HCT116 (cell line): Measurements from ENCODE around the gene NFASC. TPM values are rescaled to one million over a fixed set of nuclear protein-coding genes. Genes with fewer than 3 reads are reported as not detected.

ENCODE experiments used
- ATAC-seq: fragments of 200-7000 bp; cut with Tn5 transposase; 2 replicates; pipeline ENCODE4 v1.9.1; 2020; ENCODE audit warnings: mild to moderate bottlenecking, moderate library complexity
- BruUV-seq: library from RNA; stranded (reverse); fragments of 400-500 nt; replicated peaks from 2 replicates; lab custom pipeline; 2021; lab: Mats Ljungman, UMichigan
- CTCF ChIA-PET: fragments of 300-600 bp; sonication (Branson Sonifier 250); formaldehyde crosslinking; loops from one replicate; lab custom pipeline; 2021; ENCODE audit warnings: antibody characterized with exemption; lab: Charles Lee
- POLR2A ChIA-PET: fragments of 300-600, 350-600 bp; sonication (Branson Sonifier 250); formaldehyde crosslinking; loops from one replicate; lab custom pipeline; 2021; ENCODE audit warnings: antibody characterized with exemption; lab: Charles Lee
- RAD21 ChIA-PET, 2 experiments: fragments of 300-600 bp; sonication (Branson Sonifier 250); formaldehyde crosslinking; loops; one replicate each; lab custom pipeline; 2023; ENCODE audit warnings: low total read pairs in 2 of 2; ENCODE audit not compliant: uncharacterized antibody in 2 of 2, unreplicated experiment in 2 of 2, low non-redundant PET in 1 of 2; lab: Charles Lee
- DNase-seq: peaks from one replicate; pipeline ENCODE4 v3.0.0-alpha.2; 2010; ENCODE audit warnings: low read depth, low spot score
- H2AFZ ChIP-seq: fragments of 200-600 bp; shearing (Covaris generic), sonication (generic); 2 replicates; pipeline ENCODE4 v1.6.1; 2017; ENCODE audit warnings: low read depth, mixed run types, mixed read lengths, antibody characterized with exemption, low read length; ENCODE audit not compliant: poor library complexity, severe bottlenecking
- H3K27ac ChIP-seq: 2 replicates; pipeline ENCODE4 v1.5.1; 2012; ENCODE audit warnings: low read depth, low read length
- H3K27me3 ChIP-seq: fragments of 200-600 bp; sonication (generic); 2 replicates; pipeline ENCODE4 v1.6.1; 2016; ENCODE audit warnings: mixed run types, low read length, mixed read lengths; ENCODE audit not compliant: insufficient read depth
- H3K36me3 ChIP-seq, 2 experiments: fragments of 200-500 bp in 1 of 2; fragments of 200-600 bp in 1 of 2; sonication (Bioruptor generic) in 1 of 2; sonication (generic) in 1 of 2; 2 replicates each; pipeline versions ENCODE4 v1.5.1 to v1.6.1; 2014 to 2016; ENCODE audit warnings: low read length in 2 of 2, inconsistent platforms in 1 of 2, mixed read lengths in 1 of 2, mixed run types in 1 of 2; ENCODE audit not compliant: insufficient read depth in 2 of 2, control insufficient read depth in 1 of 2
- H3K4me1 ChIP-seq, 2 experiments: fragments of 200-600 bp in 1 of 2; sonication (generic) in 1 of 2; 2 replicates each; pipeline versions ENCODE4 v1.5.1 to v1.6.1; 2012 to 2017; ENCODE audit warnings: low read length in 2 of 2, inconsistent platforms in 1 of 2, mild to moderate bottlenecking in 1 of 2, mixed read lengths in 1 of 2, mixed run types in 1 of 2, moderate library complexity in 1 of 2; ENCODE audit not compliant: insufficient read depth in 2 of 2, control insufficient read depth in 1 of 2
- H3K4me2 ChIP-seq: fragments of 200-600 bp; sonication (generic); 2 replicates; pipeline ENCODE4 v1.6.1; 2017; ENCODE audit warnings: mixed run types, low read length, mixed read lengths
- H3K4me3 ChIP-seq, 2 experiments: fragments of 200-600 bp in 1 of 2; sonication (generic) in 1 of 2; replicated peaks in 1 of 2; 2 replicates each; pipeline ENCODE4 v1.5.1; 2011 to 2016; ENCODE audit warnings: low read length in 2 of 2, control low read depth in 1 of 2, low read depth in 1 of 2, mild to moderate bottlenecking in 1 of 2, mixed read lengths in 1 of 2, mixed run types in 1 of 2
- H3K79me2 ChIP-seq: fragments of 200-600 bp; sonication (generic); 2 replicates; pipeline ENCODE4 v1.6.1; 2017; ENCODE audit warnings: mild to moderate bottlenecking, mixed run types, low read length, moderate library complexity, mixed read lengths; ENCODE audit not compliant: insufficient read depth
- H3K9ac ChIP-seq: fragments of 200-600 bp; sonication (generic); 2 replicates; pipeline ENCODE4 v1.6.1; 2016; ENCODE audit warnings: low read length, mixed read lengths
- H3K9me2 ChIP-seq: fragments of 200-600 bp; sonication (generic), shearing (Covaris generic); 2 replicates; pipeline ENCODE4 v1.6.1; 2017; ENCODE audit warnings: mixed run types, mild to moderate bottlenecking, moderate library complexity; ENCODE audit not compliant: insufficient read depth
- H3K9me3 ChIP-seq, 2 experiments: fragments of 200-500 bp in 1 of 2; fragments of 200-600 bp in 1 of 2; sonication (Bioruptor generic) in 1 of 2; sonication (generic) in 1 of 2; 2 replicates each; pipeline ENCODE4 v1.6.1; 2014 to 2017; ENCODE audit warnings: low read length in 2 of 2, mixed read lengths in 2 of 2, inconsistent platforms in 1 of 2, low read depth in 1 of 2, mild to moderate bottlenecking in 1 of 2, mixed run types in 1 of 2, moderate library complexity in 1 of 2; ENCODE audit not compliant: control insufficient read depth in 1 of 2, insufficient read depth in 1 of 2
- H4K20me1 ChIP-seq: fragments of 200-600 bp; sonication (generic), shearing (Covaris generic); 2 replicates; pipeline ENCODE4 v1.6.1; 2017; ENCODE audit warnings: mixed run types, mild to moderate bottlenecking, moderate library complexity; ENCODE audit not compliant: insufficient read depth
- CBX3 ChIP-seq: IDR thresholded peaks from 2 replicates; pipeline ENCODE4 v1.6.1; 2012; ENCODE audit warnings: low read depth
- CEBPB ChIP-seq: IDR thresholded peaks from 2 replicates; pipeline ENCODE4 v1.6.1; 2012; ENCODE audit warnings: low read depth
- EGR1 ChIP-seq: IDR thresholded peaks from 2 replicates; pipeline ENCODE4 v1.6.1; 2012; ENCODE audit warnings: low read depth
- ELF1 ChIP-seq: IDR thresholded peaks from 2 replicates; pipeline ENCODE4 v1.6.1; 2012; ENCODE audit warnings: low read depth, borderline replicate concordance
- EZH2 ChIP-seq: fragments of 200-600 bp; sonication (generic); IDR thresholded peaks from 2 replicates; pipeline ENCODE4 v1.6.1; 2017; ENCODE audit warnings: antibody characterized with exemption, mixed run types
- EZH2phosphoT487 ChIP-seq: fragments of 200-600 bp; IDR thresholded peaks from 2 replicates; pipeline ENCODE4 v1.6.1; 2018; ENCODE audit warnings: antibody characterized with exemption, borderline replicate concordance
- FOSL1 ChIP-seq: IDR thresholded peaks from 2 replicates; pipeline ENCODE4 v1.6.1; 2012; ENCODE audit warnings: low read depth
- JUND ChIP-seq: IDR thresholded peaks from 2 replicates; pipeline ENCODE4 v1.6.1; 2012
- POLR2AphosphoS5 ChIP-seq: IDR thresholded peaks from 2 replicates; pipeline ENCODE4 v1.6.1; 2011; ENCODE audit warnings: mild to moderate bottlenecking, low read depth, low read length, moderate library complexity
- RAD21 ChIP-seq: IDR thresholded peaks from 2 replicates; pipeline ENCODE4 v1.6.1; 2012; ENCODE audit warnings: low read depth, mild to moderate bottlenecking
- SIN3A ChIP-seq: IDR thresholded peaks from 2 replicates; pipeline ENCODE4 v1.6.1; 2012; ENCODE audit warnings: low read depth
- SRF ChIP-seq: IDR thresholded peaks from 2 replicates; pipeline ENCODE4 v1.6.1; 2012; ENCODE audit warnings: low read depth
- TCF7L2 ChIP-seq: IDR thresholded peaks from 2 replicates; pipeline ENCODE4 v1.7.0; 2011; ENCODE audit warnings: borderline replicate concordance, inconsistent platforms; ENCODE audit not compliant: insufficient read depth, insufficient read length; ENCODE audit errors: extremely low read depth
- YY1 ChIP-seq: IDR thresholded peaks from 2 replicates; pipeline ENCODE4 v1.6.1; 2011; ENCODE audit warnings: low read length, low read depth, moderate library complexity, mild to moderate bottlenecking; ENCODE audit not compliant: insufficient replicate concordance; ENCODE audit errors: extremely low read depth
- ZFX ChIP-seq: fragments of 450-650 bp; IDR thresholded peaks from 2 replicates; pipeline ENCODE4 v1.6.1; 2017
- intact Hi-C: fragments of 100-400 bp; cut with micrococcal nuclease; formaldehyde crosslinking; loops from 2 replicates; pipeline ENCODE4 v1.10.0; 2022
- total RNA-seq: library from RNA; stranded (reverse); gene quantifications from one replicate; pipeline ENCODE4 v1.2.1, GENCODE V29; 2021; ENCODE audit not compliant: unreplicated experiment
- TF ChIP-seq, protein P1 (sequence below): IDR thresholded peaks from 2 replicates; pipeline ENCODE4 v1.6.1; 2012
- TF ChIP-seq, protein P2 (sequence below), 3 experiments: fragments of 200-600 bp in 1 of 3; sonication (generic) in 1 of 3; IDR thresholded peaks in 2 of 3; conservative IDR thresholded peaks in 1 of 3; 2 replicates each; pipeline ENCODE4 v1.5.1; 2012 to 2017; ENCODE audit warnings: low read depth in 2 of 3, low read length in 2 of 3, antibody characterized with exemption in 1 of 3, borderline replicate concordance in 1 of 3, control low read depth in 1 of 3, mild to moderate bottlenecking in 1 of 3, mixed read lengths in 1 of 3, mixed run types in 1 of 3, moderate library complexity in 1 of 3; ENCODE audit not compliant: insufficient read depth in 1 of 3
- TF ChIP-seq, protein P3 (sequence below): IDR thresholded peaks from 2 replicates; pipeline ENCODE4 v1.6.1; 2012; ENCODE audit warnings: low read depth
- TF ChIP-seq, protein P4 (sequence below): IDR thresholded peaks from 2 replicates; pipeline ENCODE4 v1.6.1; 2012
- TF ChIP-seq, protein P5 (sequence below): IDR thresholded peaks from 2 replicates; pipeline ENCODE4 v1.6.1; 2011; ENCODE audit warnings: mild to moderate bottlenecking, low read length, moderate library complexity; ENCODE audit not compliant: insufficient replicate concordance; ENCODE audit errors: extremely low read depth

The NFASC gene
- total RNA-seq, 1 experiment from 2014 or later: 0.57 TPM

DNA sequence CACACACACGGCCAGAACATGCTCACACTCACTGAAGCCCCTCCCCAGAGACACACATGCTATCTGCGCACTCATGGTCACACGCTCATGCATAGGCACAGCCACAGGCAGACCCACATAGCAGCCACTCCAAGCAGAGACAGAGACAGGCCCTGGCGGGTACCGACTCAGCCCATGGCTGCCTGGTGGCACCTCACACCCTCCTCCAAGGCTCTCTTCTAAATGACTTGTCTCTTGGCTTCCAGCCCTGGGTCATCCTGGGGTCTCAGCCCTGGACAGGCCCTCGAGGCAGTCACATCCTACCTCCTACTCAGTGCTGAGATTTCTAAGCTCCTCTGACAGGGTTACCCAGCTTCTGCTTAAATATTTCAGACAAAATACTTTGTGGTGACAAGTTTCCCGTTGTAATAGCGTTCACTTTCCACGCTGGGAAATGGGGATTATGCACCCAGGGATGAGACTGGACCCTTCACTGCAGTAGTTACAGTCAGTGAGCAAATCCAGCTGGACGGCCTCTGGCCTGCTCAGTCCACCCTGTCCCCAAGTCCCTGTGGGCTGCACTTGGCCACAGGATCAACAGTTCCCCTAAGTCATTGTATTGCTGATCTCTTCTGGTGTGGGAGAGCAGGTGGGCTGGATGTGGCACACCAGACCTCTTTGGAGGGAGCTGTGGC, 2.9 kb upstream of the NFASC start:
- no peak overlapping the region for H3K27ac ChIP-seq
- no peak overlapping the region for H3K9ac ChIP-seq
- no peaks in the 10 kb centered on the region for H3K9me2 ChIP-seq
- H3K9me3 ChIP-seq: no peaks in the 10 kb centered on the region
- H4K20me1 ChIP-seq: no peaks in the 10 kb centered on the region
- no peaks in the 10 kb centered on the region for H3K36me3 ChIP-seq
- CTCF ChIA-PET: no interaction called here
- no peak for TF ChIP-seq YY1
- no peak for TF ChIP-seq EZH2phosphoT487
- TF ChIP-seq SIN3A: no peak
- TF ChIP-seq, protein P1, sequence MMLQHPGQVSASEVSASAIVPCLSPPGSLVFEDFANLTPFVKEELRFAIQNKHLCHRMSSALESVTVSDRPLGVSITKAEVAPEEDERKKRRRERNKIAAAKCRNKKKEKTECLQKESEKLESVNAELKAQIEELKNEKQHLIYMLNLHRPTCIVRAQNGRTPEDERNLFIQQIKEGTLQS: no peak
- no peak for TF ChIP-seq RAD21
- no peak for TF ChIP-seq CBX3
- TF ChIP-seq EZH2: no peak
- no peak for TF ChIP-seq TCF7L2
- no peak for TF ChIP-seq POLR2AphosphoS5
- no peak for TF ChIP-seq SRF
- TF ChIP-seq CEBPB: no peak
- no peak for TF ChIP-seq FOSL1
- TF ChIP-seq, protein P2, sequence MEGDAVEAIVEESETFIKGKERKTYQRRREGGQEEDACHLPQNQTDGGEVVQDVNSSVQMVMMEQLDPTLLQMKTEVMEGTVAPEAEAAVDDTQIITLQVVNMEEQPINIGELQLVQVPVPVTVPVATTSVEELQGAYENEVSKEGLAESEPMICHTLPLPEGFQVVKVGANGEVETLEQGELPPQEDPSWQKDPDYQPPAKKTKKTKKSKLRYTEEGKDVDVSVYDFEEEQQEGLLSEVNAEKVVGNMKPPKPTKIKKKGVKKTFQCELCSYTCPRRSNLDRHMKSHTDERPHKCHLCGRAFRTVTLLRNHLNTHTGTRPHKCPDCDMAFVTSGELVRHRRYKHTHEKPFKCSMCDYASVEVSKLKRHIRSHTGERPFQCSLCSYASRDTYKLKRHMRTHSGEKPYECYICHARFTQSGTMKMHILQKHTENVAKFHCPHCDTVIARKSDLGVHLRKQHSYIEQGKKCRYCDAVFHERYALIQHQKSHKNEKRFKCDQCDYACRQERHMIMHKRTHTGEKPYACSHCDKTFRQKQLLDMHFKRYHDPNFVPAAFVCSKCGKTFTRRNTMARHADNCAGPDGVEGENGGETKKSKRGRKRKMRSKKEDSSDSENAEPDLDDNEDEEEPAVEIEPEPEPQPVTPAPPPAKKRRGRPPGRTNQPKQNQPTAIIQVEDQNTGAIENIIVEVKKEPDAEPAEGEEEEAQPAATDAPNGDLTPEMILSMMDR (IDR thresholded peaks at IDR 0.05 in 2 of 3, conservative IDR thresholded peaks at IDR 0.05 in 1 of 3; ENCODE audit: borderline replicate concordance in 1 of 3, insufficient read depth in 1 of 3, low read depth in 2 of 3, low read length in 2 of 3): no peak
- no peak for TF ChIP-seq ZFX
- TF ChIP-seq ELF1: no peak
- TF ChIP-seq, protein P3, sequence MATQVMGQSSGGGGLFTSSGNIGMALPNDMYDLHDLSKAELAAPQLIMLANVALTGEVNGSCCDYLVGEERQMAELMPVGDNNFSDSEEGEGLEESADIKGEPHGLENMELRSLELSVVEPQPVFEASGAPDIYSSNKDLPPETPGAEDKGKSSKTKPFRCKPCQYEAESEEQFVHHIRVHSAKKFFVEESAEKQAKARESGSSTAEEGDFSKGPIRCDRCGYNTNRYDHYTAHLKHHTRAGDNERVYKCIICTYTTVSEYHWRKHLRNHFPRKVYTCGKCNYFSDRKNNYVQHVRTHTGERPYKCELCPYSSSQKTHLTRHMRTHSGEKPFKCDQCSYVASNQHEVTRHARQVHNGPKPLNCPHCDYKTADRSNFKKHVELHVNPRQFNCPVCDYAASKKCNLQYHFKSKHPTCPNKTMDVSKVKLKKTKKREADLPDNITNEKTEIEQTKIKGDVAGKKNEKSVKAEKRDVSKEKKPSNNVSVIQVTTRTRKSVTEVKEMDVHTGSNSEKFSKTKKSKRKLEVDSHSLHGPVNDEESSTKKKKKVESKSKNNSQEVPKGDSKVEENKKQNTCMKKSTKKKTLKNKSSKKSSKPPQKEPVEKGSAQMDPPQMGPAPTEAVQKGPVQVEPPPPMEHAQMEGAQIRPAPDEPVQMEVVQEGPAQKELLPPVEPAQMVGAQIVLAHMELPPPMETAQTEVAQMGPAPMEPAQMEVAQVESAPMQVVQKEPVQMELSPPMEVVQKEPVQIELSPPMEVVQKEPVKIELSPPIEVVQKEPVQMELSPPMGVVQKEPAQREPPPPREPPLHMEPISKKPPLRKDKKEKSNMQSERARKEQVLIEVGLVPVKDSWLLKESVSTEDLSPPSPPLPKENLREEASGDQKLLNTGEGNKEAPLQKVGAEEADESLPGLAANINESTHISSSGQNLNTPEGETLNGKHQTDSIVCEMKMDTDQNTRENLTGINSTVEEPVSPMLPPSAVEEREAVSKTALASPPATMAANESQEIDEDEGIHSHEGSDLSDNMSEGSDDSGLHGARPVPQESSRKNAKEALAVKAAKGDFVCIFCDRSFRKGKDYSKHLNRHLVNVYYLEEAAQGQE: no peak
- TF ChIP-seq, protein P4, sequence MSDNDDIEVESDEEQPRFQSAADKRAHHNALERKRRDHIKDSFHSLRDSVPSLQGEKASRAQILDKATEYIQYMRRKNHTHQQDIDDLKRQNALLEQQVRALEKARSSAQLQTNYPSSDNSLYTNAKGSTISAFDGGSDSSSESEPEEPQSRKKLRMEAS: no peak
- TF ChIP-seq JUND: no peak
- TF ChIP-seq EGR1: no peak
- TF ChIP-seq, protein P5, sequence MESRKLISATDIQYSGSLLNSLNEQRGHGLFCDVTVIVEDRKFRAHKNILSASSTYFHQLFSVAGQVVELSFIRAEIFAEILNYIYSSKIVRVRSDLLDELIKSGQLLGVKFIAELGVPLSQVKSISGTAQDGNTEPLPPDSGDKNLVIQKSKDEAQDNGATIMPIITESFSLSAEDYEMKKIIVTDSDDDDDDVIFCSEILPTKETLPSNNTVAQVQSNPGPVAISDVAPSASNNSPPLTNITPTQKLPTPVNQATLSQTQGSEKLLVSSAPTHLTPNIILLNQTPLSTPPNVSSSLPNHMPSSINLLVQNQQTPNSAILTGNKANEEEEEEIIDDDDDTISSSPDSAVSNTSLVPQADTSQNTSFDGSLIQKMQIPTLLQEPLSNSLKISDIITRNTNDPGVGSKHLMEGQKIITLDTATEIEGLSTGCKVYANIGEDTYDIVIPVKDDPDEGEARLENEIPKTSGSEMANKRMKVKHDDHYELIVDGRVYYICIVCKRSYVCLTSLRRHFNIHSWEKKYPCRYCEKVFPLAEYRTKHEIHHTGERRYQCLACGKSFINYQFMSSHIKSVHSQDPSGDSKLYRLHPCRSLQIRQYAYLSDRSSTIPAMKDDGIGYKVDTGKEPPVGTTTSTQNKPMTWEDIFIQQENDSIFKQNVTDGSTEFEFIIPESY: no peak
- TF ChIP-seq, all 23 proteins: peak for 0
- DNase-seq: no peak
- Histone ChIP-seq H3K4me2 (no peak overlapping the region), H3K4me1 (no peaks in the 10 kb centered on the region), H3K4me3 (no peak overlapping the region), H3K79me2 (no peaks in the 10 kb centered on the region), H2AFZ (no peak overlapping the region), H3K27me3 (peaks cover 36% of the 10 kb centered on the region)
- intact Hi-C loops: no loop called here
- RAD21 ChIA-PET: no interaction called here
- POLR2A ChIA-PET: no interaction called here
- ATAC-seq: no peak
- no TSS peak for BruUV-seq
